Effector memory CD4-positive, alpha-beta T cell (primary cell): ENCODE measurements around the gene SRPRB.
"Not testable (repeated sequence)": the region's sequence is repeated elsewhere in the genome, so short reads cannot be mapped to it uniquely, and the experiment has no call there.

Experiments
- DNase-seq, 3 donors: peaks; one replicate each; pipeline ENCODE4 v3.0.0-alpha.2; 2020
- H3K27ac ChIP-seq: 2 replicates; pipeline ENCODE4 v1.7.0; 2013; ENCODE audit warnings: mild to moderate bottlenecking, low read length, moderate library complexity; ENCODE audit not compliant: insufficient read depth, poor library complexity, severe bottlenecking
- H3K27me3 ChIP-seq: replicated peaks from 2 replicates; pipeline ENCODE4 v1.7.0; 2013; ENCODE audit warnings: mild to moderate bottlenecking, low read length; ENCODE audit not compliant: insufficient read depth, control insufficient read depth, poor library complexity, severe bottlenecking
- H3K36me3 ChIP-seq: 2 replicates; pipeline ENCODE4 v1.7.0; 2013; ENCODE audit warnings: mild to moderate bottlenecking, low read length, moderate library complexity; ENCODE audit not compliant: control insufficient read depth, insufficient read depth
- H3K4me1 ChIP-seq: 2 replicates; pipeline ENCODE4 v1.7.0; 2013; ENCODE audit warnings: low read length, mild to moderate bottlenecking; ENCODE audit not compliant: control insufficient read depth, insufficient read depth, poor library complexity, severe bottlenecking
- H3K4me3 ChIP-seq: 2 replicates; pipeline ENCODE4 v1.7.0; 2013; ENCODE audit warnings: low read length, low read depth, mild to moderate bottlenecking; ENCODE audit not compliant: insufficient read depth, poor library complexity, severe bottlenecking
- H3K9me3 ChIP-seq: 2 replicates; pipeline ENCODE4 v1.7.0; 2013; ENCODE audit warnings: mild to moderate bottlenecking, low read length, moderate library complexity; ENCODE audit not compliant: control insufficient read depth

The SRPRB gene

GRCh38 chr3:133777807-133778568 lies 27.6 kb upstream of the SRPRB start:
- Histone ChIP-seq H3K4me1 (no peaks in the 10 kb centered on the region), H3K4me3 (no peak overlapping the region), H3K27ac (no peak overlapping the region), H3K36me3 (no peaks in the 10 kb centered on the region), H3K9me3 (no peaks in the 10 kb centered on the region), H3K27me3 (peaks cover 10% of the 10 kb centered on the region)
- DNase-seq = no peak

- DNase-seq = no peak
- no peaks in the 10 kb centered on the region for H3K4me1 ChIP-seq
- H3K27ac ChIP-seq = no peak overlapping the region
- H3K36me3 ChIP-seq = no peaks in the 10 kb centered on the region
- no peaks in the 10 kb centered on the region for H3K9me3 ChIP-seq
- H3K27me3 ChIP-seq = peaks cover 10% of the 10 kb centered on the region
- H3K4me3 ChIP-seq = no peak overlapping the region
Observed at GRCh38 chr3:133779626-133780203, 25.9 kb upstream of the SRPRB start.

- H3K27ac ChIP-seq, DNase-seq, H3K4me1 ChIP-seq, H3K36me3 ChIP-seq, H3K4me3 ChIP-seq, H3K9me3 ChIP-seq: not testable (repeated sequence)
- H3K27me3 ChIP-seq = peaks cover 10% of the 10 kb centered on the region
Observed at GRCh38 chr3:133780756-133781155, 24.9 kb upstream of the SRPRB start.

- Histone ChIP-seq H3K27me3 (peaks cover 5% of the 10 kb centered on the region), H3K4me1 (no peaks in the 10 kb centered on the region), H3K4me3 (no peak overlapping the region), H3K27ac (no peak overlapping the region), H3K36me3 (no peaks in the 10 kb centered on the region), H3K9me3 (no peaks in the 10 kb centered on the region)
- no peak for DNase-seq
Observed at GRCh38 chr3:133781570-133781969, 24.0 kb upstream of the SRPRB start.

- no peak overlapping the region for H3K4me3 ChIP-seq
- H3K27ac ChIP-seq = no peak overlapping the region
- no peaks in the 10 kb centered on the region for H3K9me3 ChIP-seq
- no peaks in the 10 kb centered on the region for H3K27me3 ChIP-seq
- no peak for DNase-seq
- no peaks in the 10 kb centered on the region for H3K4me1 ChIP-seq
- no peaks in the 10 kb centered on the region for H3K36me3 ChIP-seq
Observed at GRCh38 chr3:133782454-133782853, 23.2 kb upstream of the SRPRB start.

GRCh38 chr3:133783762-133784161 lies 21.9 kb upstream of the SRPRB start:
- Histone ChIP-seq H3K4me1 (no peaks in the 10 kb centered on the region), H3K4me3 (no peak overlapping the region), H3K9me3 (no peaks in the 10 kb centered on the region), H3K36me3 (no peaks in the 10 kb centered on the region), H3K27me3 (no peaks in the 10 kb centered on the region), H3K27ac (no peak overlapping the region)
- no peak for DNase-seq

GRCh38 chr3:133788024-133788423 lies 17.6 kb upstream of the SRPRB start:
- Histone ChIP-seq H3K4me1 (no peaks in the 10 kb centered on the region), H3K27ac (no peak overlapping the region), H3K27me3 (no peaks in the 10 kb centered on the region), H3K9me3 (no peaks in the 10 kb centered on the region), H3K36me3 (no peaks in the 10 kb centered on the region), H3K4me3 (no peak overlapping the region)
- no peak for DNase-seq

GRCh38 chr3:133792171-133792763 lies 13.3 kb upstream of the SRPRB start:
- Histone ChIP-seq H3K27me3 (no peaks in the 10 kb centered on the region), H3K9me3 (no peaks in the 10 kb centered on the region)

GRCh38 chr3:133797396-133798105 lies 8.1 kb upstream of the SRPRB start:
- Histone ChIP-seq H3K27ac (no peak overlapping the region), H3K4me1 (no peaks in the 10 kb centered on the region), H3K27me3 (no peaks in the 10 kb centered on the region), H3K36me3 (no peaks in the 10 kb centered on the region), H3K9me3 (no peaks in the 10 kb centered on the region), H3K4me3 (no peak overlapping the region)
- no peak for DNase-seq

More at GRCh38 chr3:133792171-133792763, 13.3 kb upstream of the SRPRB start:
- no peak overlapping the region for H3K27ac ChIP-seq
- H3K4me1 ChIP-seq = no peaks in the 10 kb centered on the region
- no peaks in the 10 kb centered on the region for H3K36me3 ChIP-seq
- H3K4me3 ChIP-seq = no peak overlapping the region
- no peak for DNase-seq
